Neural progenitor cell (in vitro differentiated cells): ENCODE measurements around the gene EFCAB6.

ENCODE experiments used
- EZH2phosphoT487 ChIP-seq: fragments of 200-600 bp; sonication (generic); IDR thresholded peaks from 2 replicates; pipeline ENCODE4 v1.6.1; 2017; ENCODE audit warnings: antibody characterized with exemption
- TF ChIP-seq, protein P1 (sequence below): fragments of 200-600 bp; sonication (generic); IDR thresholded peaks from 2 replicates; pipeline ENCODE4 v1.5.1; 2017; ENCODE audit warnings: antibody characterized with exemption, mild to moderate bottlenecking

DNA sequence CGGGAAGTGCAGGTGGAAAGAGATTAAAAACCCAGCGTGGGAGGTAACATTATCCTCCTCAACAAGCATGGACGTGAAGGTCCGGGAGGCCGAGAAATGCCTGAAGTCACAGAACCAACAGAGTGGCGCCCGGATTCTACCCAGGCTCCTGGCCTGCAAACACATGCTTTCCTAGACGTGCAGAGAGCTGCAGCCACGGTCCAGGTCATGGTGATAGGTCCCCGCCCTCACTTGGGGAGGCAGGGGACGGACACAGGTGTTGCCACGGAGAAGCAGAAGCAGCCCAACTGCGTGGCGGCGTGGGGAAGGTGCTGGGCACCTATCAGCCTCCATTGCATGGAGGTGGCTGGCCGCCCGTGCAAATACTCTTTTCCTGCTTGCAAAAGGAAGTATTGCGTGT lies 251.5 kb downstream of the EFCAB6 start:
- TF ChIP-seq, protein P1, sequence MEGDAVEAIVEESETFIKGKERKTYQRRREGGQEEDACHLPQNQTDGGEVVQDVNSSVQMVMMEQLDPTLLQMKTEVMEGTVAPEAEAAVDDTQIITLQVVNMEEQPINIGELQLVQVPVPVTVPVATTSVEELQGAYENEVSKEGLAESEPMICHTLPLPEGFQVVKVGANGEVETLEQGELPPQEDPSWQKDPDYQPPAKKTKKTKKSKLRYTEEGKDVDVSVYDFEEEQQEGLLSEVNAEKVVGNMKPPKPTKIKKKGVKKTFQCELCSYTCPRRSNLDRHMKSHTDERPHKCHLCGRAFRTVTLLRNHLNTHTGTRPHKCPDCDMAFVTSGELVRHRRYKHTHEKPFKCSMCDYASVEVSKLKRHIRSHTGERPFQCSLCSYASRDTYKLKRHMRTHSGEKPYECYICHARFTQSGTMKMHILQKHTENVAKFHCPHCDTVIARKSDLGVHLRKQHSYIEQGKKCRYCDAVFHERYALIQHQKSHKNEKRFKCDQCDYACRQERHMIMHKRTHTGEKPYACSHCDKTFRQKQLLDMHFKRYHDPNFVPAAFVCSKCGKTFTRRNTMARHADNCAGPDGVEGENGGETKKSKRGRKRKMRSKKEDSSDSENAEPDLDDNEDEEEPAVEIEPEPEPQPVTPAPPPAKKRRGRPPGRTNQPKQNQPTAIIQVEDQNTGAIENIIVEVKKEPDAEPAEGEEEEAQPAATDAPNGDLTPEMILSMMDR = no peak
- no peak for TF ChIP-seq EZH2phosphoT487
